OCI-LY1 (cell line): ENCODE data around the gene FBRS.

Experiments used
- CTCF ChIP-seq: fragments of 200-600 bp; sonication (generic), shearing (Covaris generic); IDR thresholded peaks from 2 replicates; pipeline ENCODE4 v1.5.1; 2017; ENCODE audit warnings: mild to moderate bottlenecking, antibody characterized with exemption, low read length, moderate library complexity, mixed read lengths
- EZH2 ChIP-seq: fragments of 200-600 bp; sonication (generic), shearing (Covaris generic); IDR thresholded peaks from 2 replicates; pipeline ENCODE4 v1.8.0; 2017; ENCODE audit warnings: borderline replicate concordance, mixed run types, mild to moderate bottlenecking, antibody characterized with exemption, low read length, moderate library complexity, mixed read lengths

DNA sequence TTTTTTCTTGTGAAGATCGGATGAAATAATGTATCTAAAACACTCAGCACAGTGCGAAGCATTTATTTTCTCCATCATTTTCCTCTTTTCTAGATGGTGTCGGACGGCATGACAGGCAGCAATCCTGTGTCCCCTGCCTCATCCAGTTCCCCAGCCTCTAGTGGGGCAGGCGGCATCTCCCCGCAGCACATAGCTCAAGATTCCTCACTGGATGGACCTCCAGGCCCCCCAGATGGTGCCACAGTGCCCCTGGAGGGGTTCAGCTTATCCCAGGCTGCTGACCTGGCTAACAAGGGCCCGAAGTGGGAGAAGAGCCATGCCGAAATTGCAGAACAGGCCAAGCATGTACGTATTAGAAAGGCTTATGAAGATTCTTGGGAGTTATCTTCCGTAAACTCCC lies 45.7 kb downstream of the FBRS start:
- TF ChIP-seq CTCF (no peak), EZH2 (no peak)
